ENCODE measurements around the gene MDGA2. TPM values are rescaled to one million over a fixed set of nuclear protein-coding genes. Genes with fewer than 3 reads are reported as not detected.
"Not testable (repeated sequence)": the region's sequence is repeated elsewhere in the genome, so short reads cannot be mapped to it uniquely, and the experiment has no call there.

Gene MDGA2
- total RNA-seq, 1 donor from 2014 or later, result 0.39 TPM

GRCh38 chr14:47179906-47180305 is 495.5 kb downstream of the MDGA2 start:
- Mint-ChIP-seq H3K36me3 (ENCODE audit: unreplicated experiment) (no peaks in the 10 kb centered on the region), H3K9me3 (ENCODE audit: unreplicated experiment) (no peaks in the 10 kb centered on the region), H3K27ac (ENCODE audit: unreplicated experiment) (no peak overlapping the region), H3K27me3 (ENCODE audit: unreplicated experiment) (no peaks in the 10 kb centered on the region), H3K4me1 (ENCODE audit: low read depth, unreplicated experiment) (no peaks in the 10 kb centered on the region), H3K4me3 (ENCODE audit: unreplicated experiment) (no peak overlapping the region)
- DNase-seq, result no peak
- no peak for TF ChIP-seq CTCF (IDR thresholded peaks at IDR 0.05; ENCODE audit: partially characterized antibody, unreplicated experiment)

GRCh38 chr14:47171896-47172295 is 503.5 kb downstream of the MDGA2 start:
- H3K36me3 Mint-ChIP-seq (ENCODE audit: unreplicated experiment); H3K4me3 Mint-ChIP-seq (ENCODE audit: unreplicated experiment); H3K9me3 Mint-ChIP-seq (ENCODE audit: unreplicated experiment); H3K27me3 Mint-ChIP-seq (ENCODE audit: unreplicated experiment); H3K4me1 Mint-ChIP-seq (ENCODE audit: low read depth, unreplicated experiment); DNase-seq; H3K27ac Mint-ChIP-seq (ENCODE audit: unreplicated experiment): not testable (repeated sequence)

- peaks cover 4% of the 10 kb centered on the region for H3K36me3 Mint-ChIP-seq (ENCODE audit: unreplicated experiment)
- no peak overlapping the region for H3K27ac Mint-ChIP-seq (ENCODE audit: unreplicated experiment)
- H3K27me3 Mint-ChIP-seq (ENCODE audit: unreplicated experiment), result no peaks in the 10 kb centered on the region
- DNase-seq, result no peak
- H3K4me1 Mint-ChIP-seq (ENCODE audit: low read depth, unreplicated experiment), result no peaks in the 10 kb centered on the region
- TF ChIP-seq CTCF (IDR thresholded peaks at IDR 0.05; ENCODE audit: partially characterized antibody, unreplicated experiment), result no peak
- peaks cover 2% of the 10 kb centered on the region for H3K9me3 Mint-ChIP-seq (ENCODE audit: unreplicated experiment)
- no peak overlapping the region for H3K4me3 Mint-ChIP-seq (ENCODE audit: unreplicated experiment)
Observed at GRCh38 chr14:47167402-47167801, 508.0 kb downstream of the MDGA2 start.

- H3K9me3 Mint-ChIP-seq (ENCODE audit: unreplicated experiment), result no peaks in the 10 kb centered on the region
- no peaks in the 10 kb centered on the region for H3K36me3 Mint-ChIP-seq (ENCODE audit: unreplicated experiment)
- no peak for TF ChIP-seq CTCF (IDR thresholded peaks at IDR 0.05; ENCODE audit: partially characterized antibody, unreplicated experiment)
- H3K4me3 Mint-ChIP-seq (ENCODE audit: unreplicated experiment), result no peak overlapping the region
- H3K27me3 Mint-ChIP-seq (ENCODE audit: unreplicated experiment), result no peaks in the 10 kb centered on the region
- no peaks in the 10 kb centered on the region for H3K4me1 Mint-ChIP-seq (ENCODE audit: low read depth, unreplicated experiment)
- no peak overlapping the region for H3K27ac Mint-ChIP-seq (ENCODE audit: unreplicated experiment)
- DNase-seq, result no peak
Observed at GRCh38 chr14:47155395-47155794, 520.0 kb downstream of the MDGA2 start.

- Mint-ChIP-seq H3K36me3 (ENCODE audit: unreplicated experiment) (no peaks in the 10 kb centered on the region), H3K27ac (ENCODE audit: unreplicated experiment) (no peak overlapping the region), H3K4me3 (ENCODE audit: unreplicated experiment) (no peak overlapping the region), H3K9me3 (ENCODE audit: unreplicated experiment) (no peaks in the 10 kb centered on the region), H3K27me3 (ENCODE audit: unreplicated experiment) (no peaks in the 10 kb centered on the region), H3K4me1 (ENCODE audit: low read depth, unreplicated experiment) (no peaks in the 10 kb centered on the region)
- TF ChIP-seq CTCF (IDR thresholded peaks at IDR 0.05; ENCODE audit: partially characterized antibody, unreplicated experiment), result no peak
- no peak for DNase-seq
Observed at GRCh38 chr14:47154276-47154797, 521.1 kb downstream of the MDGA2 start.
